ENCODE results near the gene MSX2.

DNA sequence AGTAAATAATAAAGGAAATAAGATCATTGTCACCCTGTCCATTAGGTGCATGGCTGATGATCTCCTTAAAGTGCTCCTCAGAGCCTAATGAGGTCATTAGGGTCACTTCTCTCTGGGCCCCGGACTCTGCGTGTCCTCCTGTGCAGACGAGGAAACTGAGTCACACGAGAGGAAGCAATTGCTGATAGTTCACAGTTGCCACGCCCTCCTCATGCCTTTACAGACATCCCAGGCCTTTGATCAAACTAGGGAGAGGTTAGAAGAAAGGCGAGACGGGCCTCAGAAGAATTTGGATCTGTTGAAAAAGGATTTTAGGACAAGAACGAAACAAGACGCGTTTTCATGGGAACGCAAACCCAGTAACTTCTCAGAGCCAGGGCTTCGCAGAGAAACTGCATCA lies 32.0 kb upstream of the MSX2 start:
- TF ChIP-seq POLR2A (IDR thresholded peaks at IDR 0.05; ENCODE audit: extremely low read depth, insufficient read length): no peak
- TF ChIP-seq, protein P1, sequence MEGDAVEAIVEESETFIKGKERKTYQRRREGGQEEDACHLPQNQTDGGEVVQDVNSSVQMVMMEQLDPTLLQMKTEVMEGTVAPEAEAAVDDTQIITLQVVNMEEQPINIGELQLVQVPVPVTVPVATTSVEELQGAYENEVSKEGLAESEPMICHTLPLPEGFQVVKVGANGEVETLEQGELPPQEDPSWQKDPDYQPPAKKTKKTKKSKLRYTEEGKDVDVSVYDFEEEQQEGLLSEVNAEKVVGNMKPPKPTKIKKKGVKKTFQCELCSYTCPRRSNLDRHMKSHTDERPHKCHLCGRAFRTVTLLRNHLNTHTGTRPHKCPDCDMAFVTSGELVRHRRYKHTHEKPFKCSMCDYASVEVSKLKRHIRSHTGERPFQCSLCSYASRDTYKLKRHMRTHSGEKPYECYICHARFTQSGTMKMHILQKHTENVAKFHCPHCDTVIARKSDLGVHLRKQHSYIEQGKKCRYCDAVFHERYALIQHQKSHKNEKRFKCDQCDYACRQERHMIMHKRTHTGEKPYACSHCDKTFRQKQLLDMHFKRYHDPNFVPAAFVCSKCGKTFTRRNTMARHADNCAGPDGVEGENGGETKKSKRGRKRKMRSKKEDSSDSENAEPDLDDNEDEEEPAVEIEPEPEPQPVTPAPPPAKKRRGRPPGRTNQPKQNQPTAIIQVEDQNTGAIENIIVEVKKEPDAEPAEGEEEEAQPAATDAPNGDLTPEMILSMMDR (IDR thresholded peaks at IDR 0.05; ENCODE audit: low read depth, low read length): no peak
- TF ChIP-seq, protein P2, sequence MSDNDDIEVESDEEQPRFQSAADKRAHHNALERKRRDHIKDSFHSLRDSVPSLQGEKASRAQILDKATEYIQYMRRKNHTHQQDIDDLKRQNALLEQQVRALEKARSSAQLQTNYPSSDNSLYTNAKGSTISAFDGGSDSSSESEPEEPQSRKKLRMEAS (IDR thresholded peaks at IDR 0.05; ENCODE audit: low read depth, low read length): no peak
- TF ChIP-seq MYC (IDR thresholded peaks at IDR 0.05; ENCODE audit: low read depth, low read length): no peak

Measured in NB4 (cell line).